ENCODE results near the gene ATRN.

ATRN gene

GRCh38 chr20:3483784-3484183, 13.0 kb downstream of the ATRN start:
- no peak overlapping the region for H2BK5ac ChIP-seq (ENCODE audit: low read depth, low read length, poor library complexity)
- no peaks in the 10 kb centered on the region for H3K27me3 ChIP-seq (ENCODE audit: insufficient read depth, low read length)
- no peaks in the 10 kb centered on the region for H3K36me3 ChIP-seq (ENCODE audit: control insufficient read depth in 1 of 2, insufficient read depth in 2 of 2, low read length in 2 of 2)
- no peak overlapping the region for H2AK5ac ChIP-seq (ENCODE audit: low read length)
- no CpG with 5 or more reads among the region's 1 CpG for WGBS (ENCODE audit: extremely low coverage, insufficient coverage, insufficient read length)
- H4K91ac ChIP-seq (ENCODE audit: low read depth, low read length), result no peak overlapping the region
- no peak overlapping the region for H3K4ac ChIP-seq (ENCODE audit: low read depth, low read length)
- DNase-seq, result no peak
- H3K23ac ChIP-seq (ENCODE audit: low read length), result no peak overlapping the region
- no peak overlapping the region for H3K4me2 ChIP-seq (ENCODE audit: low read length)
- no peak overlapping the region for H4K8ac ChIP-seq (ENCODE audit: low read depth, low read length)
- H2AFZ ChIP-seq (ENCODE audit: insufficient read depth, low read length, poor library complexity), result no peak overlapping the region
- H3K4me3 ChIP-seq (ENCODE audit: low read depth, low read length), result no peak overlapping the region
- no peak overlapping the region for H2BK120ac ChIP-seq (ENCODE audit: insufficient read depth, low read length, poor library complexity)
- H4K12ac ChIP-seq (ENCODE audit: low read depth, low read length), result no peak overlapping the region
- no peaks in the 10 kb centered on the region for H3K79me1 ChIP-seq (ENCODE audit: low read length)
- no peak overlapping the region for H3K14ac ChIP-seq (ENCODE audit: low read length)
- no peak overlapping the region for H3K9ac ChIP-seq (ENCODE audit: low read length)
- H3K18ac ChIP-seq (ENCODE audit: low read length), result no peak overlapping the region
- no peak overlapping the region for H2BK12ac ChIP-seq (ENCODE audit: low read length)
- H3K4me1 ChIP-seq (ENCODE audit: control insufficient read depth in 1 of 2, insufficient read depth in 2 of 2, low read length in 2 of 2), result no peaks in the 10 kb centered on the region
- H3K9me3 ChIP-seq (ENCODE audit: insufficient read depth, low read depth, low read length), result no peaks in the 10 kb centered on the region
- no peaks in the 10 kb centered on the region for H3K79me2 ChIP-seq (ENCODE audit: control insufficient read depth, insufficient read depth, low read length, poor library complexity)
- H3K27ac ChIP-seq (ENCODE audit: low read depth, low read length), result no peak overlapping the region

- no peak overlapping the region for H3K23ac ChIP-seq (ENCODE audit: low read length)
- H3K36me3 ChIP-seq (ENCODE audit: control insufficient read depth in 1 of 2, insufficient read depth in 2 of 2, low read length in 2 of 2), result no peaks in the 10 kb centered on the region
- H3K4me1 ChIP-seq (ENCODE audit: control insufficient read depth in 1 of 2, insufficient read depth in 2 of 2, low read length in 2 of 2), result no peaks in the 10 kb centered on the region
- H3K4ac ChIP-seq (ENCODE audit: low read depth, low read length), result no peak overlapping the region
- no peak overlapping the region for H2BK5ac ChIP-seq (ENCODE audit: low read depth, low read length, poor library complexity)
- H3K18ac ChIP-seq (ENCODE audit: low read length), result no peak overlapping the region
- no peak overlapping the region for H4K91ac ChIP-seq (ENCODE audit: low read depth, low read length)
- no CpG with 5 or more reads among the region's 1 CpG for WGBS (ENCODE audit: extremely low coverage, insufficient coverage, insufficient read length)
- no peaks in the 10 kb centered on the region for H3K27me3 ChIP-seq (ENCODE audit: insufficient read depth, low read length)
- H3K14ac ChIP-seq (ENCODE audit: low read length), result no peak overlapping the region
- H3K79me2 ChIP-seq (ENCODE audit: control insufficient read depth, insufficient read depth, low read length, poor library complexity), result no peaks in the 10 kb centered on the region
- no peak overlapping the region for H4K8ac ChIP-seq (ENCODE audit: low read depth, low read length)
- H3K9ac ChIP-seq (ENCODE audit: low read length), result no peak overlapping the region
- no peak overlapping the region for H4K12ac ChIP-seq (ENCODE audit: low read depth, low read length)
- no peak overlapping the region for H2AFZ ChIP-seq (ENCODE audit: insufficient read depth, low read length, poor library complexity)
- no peak overlapping the region for H3K4me3 ChIP-seq (ENCODE audit: low read depth, low read length)
- no peak overlapping the region for H2BK12ac ChIP-seq (ENCODE audit: low read length)
- H3K4me2 ChIP-seq (ENCODE audit: low read length), result no peak overlapping the region
- no peaks in the 10 kb centered on the region for H3K79me1 ChIP-seq (ENCODE audit: low read length)
- H2BK120ac ChIP-seq (ENCODE audit: insufficient read depth, low read length, poor library complexity), result no peak overlapping the region
- H3K27ac ChIP-seq (ENCODE audit: low read depth, low read length), result no peak overlapping the region
- H3K9me3 ChIP-seq (ENCODE audit: insufficient read depth, low read depth, low read length), result no peaks in the 10 kb centered on the region
- no peak for DNase-seq
- H2AK5ac ChIP-seq (ENCODE audit: low read length), result no peak overlapping the region
These were observed 15.1 kb downstream of the ATRN start for GRCh38 chr20:3485913-3486312.

GRCh38 chr20:3486850-3487249, 16.0 kb downstream of the ATRN start:
- no peak overlapping the region for H4K12ac ChIP-seq (ENCODE audit: low read depth, low read length)
- H2BK120ac ChIP-seq (ENCODE audit: insufficient read depth, low read length, poor library complexity), result no peak overlapping the region
- H3K4me3 ChIP-seq (ENCODE audit: low read depth, low read length), result no peak overlapping the region
- no peak overlapping the region for H2BK12ac ChIP-seq (ENCODE audit: low read length)
- H2AK5ac ChIP-seq (ENCODE audit: low read length), result no peak overlapping the region
- no peak overlapping the region for H4K8ac ChIP-seq (ENCODE audit: low read depth, low read length)
- H4K91ac ChIP-seq (ENCODE audit: low read depth, low read length), result no peak overlapping the region
- no peaks in the 10 kb centered on the region for H3K9me3 ChIP-seq (ENCODE audit: insufficient read depth, low read depth, low read length)
- H3K14ac ChIP-seq (ENCODE audit: low read length), result no peak overlapping the region
- no peak overlapping the region for H2BK5ac ChIP-seq (ENCODE audit: low read depth, low read length, poor library complexity)
- WGBS (ENCODE audit: extremely low coverage, insufficient coverage, insufficient read length), result no CpG with 5 or more reads among the region's 1 CpG
- H3K27ac ChIP-seq (ENCODE audit: low read depth, low read length), result no peak overlapping the region
- H3K79me2 ChIP-seq (ENCODE audit: control insufficient read depth, insufficient read depth, low read length, poor library complexity), result no peaks in the 10 kb centered on the region
- no peaks in the 10 kb centered on the region for H3K27me3 ChIP-seq (ENCODE audit: insufficient read depth, low read length)
- no peak for DNase-seq
- H2AFZ ChIP-seq (ENCODE audit: insufficient read depth, low read length, poor library complexity), result no peak overlapping the region
- no peak overlapping the region for H3K9ac ChIP-seq (ENCODE audit: low read length)
- H3K4me1 ChIP-seq (ENCODE audit: control insufficient read depth in 1 of 2, insufficient read depth in 2 of 2, low read length in 2 of 2), result no peaks in the 10 kb centered on the region
- no peak overlapping the region for H3K18ac ChIP-seq (ENCODE audit: low read length)
- H3K36me3 ChIP-seq (ENCODE audit: control insufficient read depth in 1 of 2, insufficient read depth in 2 of 2, low read length in 2 of 2), result no peaks in the 10 kb centered on the region
- no peak overlapping the region for H3K4ac ChIP-seq (ENCODE audit: low read depth, low read length)
- H3K4me2 ChIP-seq (ENCODE audit: low read length), result no peak overlapping the region
- no peak overlapping the region for H3K23ac ChIP-seq (ENCODE audit: low read length)
- H3K79me1 ChIP-seq (ENCODE audit: low read length), result no peaks in the 10 kb centered on the region

GRCh38 chr20:3492669-3493068, 21.9 kb downstream of the ATRN start:
- peaks cover 0 to 4% of the 10 kb centered on the region in 2 experiments for H3K4me1 ChIP-seq (ENCODE audit: control insufficient read depth in 1 of 2, insufficient read depth in 2 of 2, low read length in 2 of 2)
- H4K12ac ChIP-seq (ENCODE audit: low read depth, low read length), result no peak overlapping the region
- no peak overlapping the region for H3K18ac ChIP-seq (ENCODE audit: low read length)
- H4K91ac ChIP-seq (ENCODE audit: low read depth, low read length), result no peak overlapping the region
- H3K4me3 ChIP-seq (ENCODE audit: low read depth, low read length), result no peak overlapping the region
- H3K23ac ChIP-seq (ENCODE audit: low read length), result no peak overlapping the region
- no peak overlapping the region for H2AFZ ChIP-seq (ENCODE audit: insufficient read depth, low read length, poor library complexity)
- H3K9me3 ChIP-seq (ENCODE audit: insufficient read depth, low read depth, low read length), result no peaks in the 10 kb centered on the region
- H3K36me3 ChIP-seq (ENCODE audit: control insufficient read depth in 1 of 2, insufficient read depth in 2 of 2, low read length in 2 of 2), result no peaks in the 10 kb centered on the region
- H2BK120ac ChIP-seq (ENCODE audit: insufficient read depth, low read length, poor library complexity), result no peak overlapping the region
- H3K27me3 ChIP-seq (ENCODE audit: insufficient read depth, low read length), result no peaks in the 10 kb centered on the region
- no peaks in the 10 kb centered on the region for H3K79me1 ChIP-seq (ENCODE audit: low read length)
- no peak overlapping the region for H3K27ac ChIP-seq (ENCODE audit: low read depth, low read length)
- DNase-seq, result no peak
- WGBS (ENCODE audit: extremely low coverage, insufficient coverage, insufficient read length), result no CpG with 5 or more reads among the region's 11 CpGs
- no peak overlapping the region for H3K14ac ChIP-seq (ENCODE audit: low read length)
- no peak overlapping the region for H4K8ac ChIP-seq (ENCODE audit: low read depth, low read length)
- H2BK12ac ChIP-seq (ENCODE audit: low read length), result no peak overlapping the region
- no peak overlapping the region for H2BK5ac ChIP-seq (ENCODE audit: low read depth, low read length, poor library complexity)
- no peak overlapping the region for H2AK5ac ChIP-seq (ENCODE audit: low read length)
- no peak overlapping the region for H3K4me2 ChIP-seq (ENCODE audit: low read length)
- H3K79me2 ChIP-seq (ENCODE audit: control insufficient read depth, insufficient read depth, low read length, poor library complexity), result no peaks in the 10 kb centered on the region
- H3K4ac ChIP-seq (ENCODE audit: low read depth, low read length), result no peak overlapping the region
- no peak overlapping the region for H3K9ac ChIP-seq (ENCODE audit: low read length)
